HepG2 (cell line): ENCODE measurements around the gene MRPS17. TPM values are rescaled to one million over a fixed set of nuclear protein-coding genes. Genes with fewer than 3 reads are reported as not detected.
A peak's percentile ranks its signal among the peaks of the same experiment; 100 is the strongest.

ENCODE experiments used
- ATAC-seq: fragments of 200-7000 bp; cut with Tn5 transposase; 3 replicates; pipeline ENCODE4 v1.9.1; 2020; ENCODE audit warnings: mild to moderate bottlenecking, moderate library complexity
- Bru-seq: library from RNA; stranded (reverse); fragments of 400-500 nt; gene quantifications from one replicate; lab custom pipeline; 2021; lab: Mats Ljungman, UMichigan
- BruChase-seq, 2 experiments: library from RNA; stranded (reverse); fragments of 400-500 nt; gene quantifications; one replicate each; lab custom pipeline; 2021; lab: Mats Ljungman, UMichigan
- BruUV-seq: library from RNA; stranded (reverse); fragments of 400-500 nt; replicated peaks from 2 replicates; lab custom pipeline; 2021; lab: Mats Ljungman, UMichigan
- CTCF ChIA-PET: fragments of 300-600 bp; formaldehyde crosslinking; extraction: SDS; loops from one replicate; lab custom pipeline; 2021; ENCODE audit warnings: low total read pairs, inconsistent platforms, low intra/inter-chr PET ratio; lab: Yijun Ruan, JAX
- POLR2A ChIA-PET: fragments of 350-600 bp; sonication (Branson Sonifier 250); formaldehyde crosslinking; loops from one replicate; lab custom pipeline; 2020; ENCODE audit warnings: antibody characterized with exemption, inconsistent platforms; lab: Yijun Ruan, JAX
- DNase-seq: peaks from one replicate; pipeline ENCODE4 v3.0.0-alpha.2; 2015; ENCODE audit warnings: low spot score
- FAIRE-seq: peaks from 3 replicates; lab custom pipeline; 2011; peaks lifted over from hg19 to GRCh38; lab: Jason Lieb, UNC
- H2AFZ ChIP-seq: one replicate; pipeline ENCODE4 v1.6.1; 2011; ENCODE audit warnings: low read length, inconsistent platforms
- H3K27ac ChIP-seq: fragments of 300-600 bp; 3 replicates; pipeline ENCODE4 v1.8.0; 2011; ENCODE audit warnings: mixed run types, mild to moderate bottlenecking, mixed read lengths, low read length, inconsistent platforms; ENCODE audit not compliant: insufficient read depth; ENCODE audit errors: extremely low read length
- H3K27me3 ChIP-seq, 2 experiments: fragments of 200-600 bp in 1 of 2; 2 replicates in 1 of 2; 3 replicates in 1 of 2; pipeline versions ENCODE4 v1.6.0 to v1.8.0; 2011; ENCODE audit warnings: low read length in 2 of 2, mild to moderate bottlenecking in 2 of 2, moderate library complexity in 2 of 2, inconsistent platforms in 1 of 2; ENCODE audit not compliant: insufficient read depth in 2 of 2, control insufficient read depth in 1 of 2
- H3K36me3 ChIP-seq, 2 experiments: fragments of 200-600 bp in 1 of 2; replicated peaks in 1 of 2; 2 replicates in 1 of 2; 3 replicates in 1 of 2; pipeline versions ENCODE4 v1.5.1 to v1.8.0; 2011; ENCODE audit warnings: low read length in 2 of 2, inconsistent platforms in 1 of 2; ENCODE audit not compliant: insufficient read depth in 2 of 2, control insufficient read depth in 1 of 2
- H3K4me1 ChIP-seq: 2 replicates; pipeline ENCODE4 v1.5.1; 2012; ENCODE audit warnings: low read length, inconsistent platforms; ENCODE audit not compliant: insufficient read depth
- H3K4me2 ChIP-seq: 2 replicates; pipeline ENCODE4 v1.6.0; 2011; ENCODE audit warnings: low read depth, low read length, inconsistent platforms
- H3K4me3 ChIP-seq, 3 experiments: fragments of 200-600 bp in 1 of 3; sonication (generic), shearing (Covaris generic) in 1 of 3; replicated peaks in 1 of 3; 2 replicates each; pipeline ENCODE4 v1.5.1; 2011 to 2016; ENCODE audit warnings: low read length in 3 of 3, inconsistent platforms in 2 of 3, low read depth in 2 of 3, mild to moderate bottlenecking in 2 of 3, control low read depth in 1 of 3, mixed read lengths in 1 of 3; ENCODE audit not compliant: insufficient read depth in 1 of 3
- H3K79me2 ChIP-seq: one replicate; pipeline ENCODE4 v1.6.1; 2011; ENCODE audit warnings: low read length, inconsistent platforms; ENCODE audit not compliant: insufficient read depth
- H3K9ac ChIP-seq: 2 replicates; pipeline ENCODE4 v1.6.0; 2011; ENCODE audit warnings: mild to moderate bottlenecking, low read depth, low read length, inconsistent platforms; ENCODE audit not compliant: insufficient read depth
- H3K9me3 ChIP-seq: 2 replicates; pipeline ENCODE4 v1.5.1; 2012; ENCODE audit warnings: mild to moderate bottlenecking, low read length
- H4K20me1 ChIP-seq: 2 replicates; pipeline ENCODE4 v1.6.0; 2011; ENCODE audit warnings: inconsistent platforms, mild to moderate bottlenecking, low read length, moderate library complexity; ENCODE audit not compliant: insufficient read depth
- ARID2 ChIP-seq: sonication (generic); formaldehyde crosslinking; IDR thresholded peaks from 2 replicates; pipeline ENCODE4 v1.8.1; 2022; ENCODE audit warnings: mild to moderate bottlenecking, missing genetic modification reagents, borderline replicate concordance
- ETV5 ChIP-seq: IDR thresholded peaks from 2 replicates; pipeline ENCODE4 v1.6.1; 2018; ENCODE audit warnings: missing biosample characterization, missing genetic modification reagents, inconsistent platforms, borderline replicate concordance
- HBP1 ChIP-seq: IDR thresholded peaks from 2 replicates; pipeline ENCODE4 v1.6.1; 2016; ENCODE audit warnings: low read depth, control low read depth
- MAZ ChIP-seq, 2 experiments: sonication (generic) in 1 of 2; formaldehyde crosslinking in 1 of 2; IDR thresholded peaks; 2 replicates each; pipeline versions ENCODE4 v1.5.0 to v1.6.1; 2012 to 2020; ENCODE audit warnings: low read depth in 2 of 2, mild to moderate bottlenecking in 2 of 2, borderline replicate concordance in 1 of 2, improper control_type of control experiment in 1 of 2, low read length in 1 of 2, missing genetic modification reagents in 1 of 2, moderate library complexity in 1 of 2
- SIN3B ChIP-seq: fragments of 150-350 bp; IDR thresholded peaks from 2 replicates; pipeline ENCODE4 v1.6.1; 2014; ENCODE audit warnings: low read length
- TOE1 ChIP-seq: sonication (generic); formaldehyde crosslinking; IDR thresholded peaks from 2 replicates; pipeline ENCODE4 v1.4.0; 2020; ENCODE audit warnings: mild to moderate bottlenecking, missing genetic modification reagents
- TSC22D2 ChIP-seq: sonication (generic); formaldehyde crosslinking; IDR thresholded peaks from 2 replicates; pipeline ENCODE4 v1.5.1; 2020; ENCODE audit warnings: missing genetic modification reagents, mild to moderate bottlenecking, borderline replicate concordance
- ZNF160 ChIP-seq: sonication (generic); formaldehyde crosslinking; IDR thresholded peaks from 2 replicates; pipeline ENCODE4 v1.8.0; 2022; ENCODE audit warnings: mild to moderate bottlenecking, inconsistent platforms, missing genetic modification reagents
- ZNF256 ChIP-seq: sonication (generic); formaldehyde crosslinking; conservative IDR thresholded peaks from 2 replicates; pipeline ENCODE4 v1.4.0; 2020; ENCODE audit warnings: missing genetic modification reagents
- ZNF260 ChIP-seq: sonication (generic); formaldehyde crosslinking; IDR thresholded peaks from 2 replicates; pipeline ENCODE4 v1.4.0; 2020; ENCODE audit warnings: missing genetic modification reagents, low read depth, mild to moderate bottlenecking, borderline replicate concordance
- ZNF317 ChIP-seq: sonication (generic); formaldehyde crosslinking; IDR thresholded peaks from 2 replicates; pipeline ENCODE4 v1.5.0; 2020; ENCODE audit warnings: mild to moderate bottlenecking, missing genetic modification reagents
- ZNF44 ChIP-seq: sonication (generic); formaldehyde crosslinking; IDR thresholded peaks from 2 replicates; pipeline ENCODE4 v1.5.1; 2020; ENCODE audit warnings: mild to moderate bottlenecking, missing genetic modification reagents
- ZNF740 ChIP-seq: sonication (generic); formaldehyde crosslinking; IDR thresholded peaks from 2 replicates; pipeline ENCODE4 v1.4.0; 2020; ENCODE audit warnings: missing genetic modification reagents
- ZNF784 ChIP-seq: sonication (generic); formaldehyde crosslinking; IDR thresholded peaks from 2 replicates; pipeline ENCODE4 v1.5.1; 2020; ENCODE audit warnings: missing genetic modification reagents, mild to moderate bottlenecking, borderline replicate concordance
- WGBS: methylation state at CpG from one replicate; pipeline ENCODE4 v1.1.6; 2017; ENCODE audit warnings: low lambda C conversion rate; 5-methylcytosine and 5-hydroxymethylcytosine counted together
- in situ Hi-C: cut with HindIII; loops from 2 replicates; pipeline ENCODE4 v1.10.0; 2017; ENCODE audit warnings: low pct_unique_long_range_greater_than_20kb; ENCODE audit not compliant: extremely low pct_ligation_motif_present
- intact Hi-C: fragments of 100-400 bp; cut with micrococcal nuclease; formaldehyde crosslinking; loops from one replicate; pipeline ENCODE4 v1.10.0; 2022; ENCODE audit not compliant: unreplicated experiment
- long read RNA-seq, 2 experiments: library from RNA in 1 of 2; library from polyadenylated mRNA in 1 of 2; stranded (forward) in 1 of 2; unstranded in 1 of 2; transcript quantifications; one replicate each; pipeline ENCODE4 v2.0.0, GENCODE V29; 2019 to 2022
- polyA minus RNA-seq, 3 experiments: library from RNA; depleted of rRNA, polyadenylated mRNA; stranded (reverse); fragments of >200 nt; gene quantifications; 2 replicates each; pipeline ENCODE4 v1.2.3, GENCODE V29; 2011; ENCODE audit warnings: low replicate concordance in 1 of 3
- polyA plus RNA-seq, 8 experiments: library from polyadenylated mRNA; depleted of rRNA in 3 of 8; stranded (reverse) in 7 of 8; unstranded in 1 of 8; fragments of >200 nt; fragmentation: Illumina TruSeq in 4 of 8; extraction: Trizol in 4 of 8; gene quantifications; 2 replicates each; pipeline versions ENCODE4 v1.2.1 to v1.2.3, GENCODE V29; 2011 to 2016; ENCODE audit warnings: low read depth in 4 of 8, missing spikeins in 1 of 8, mixed read lengths in 1 of 8; ENCODE audit not compliant: insufficient read depth in 1 of 8
- total RNA-seq, 5 experiments: library from RNA; depleted of rRNA; stranded (reverse); fragments of >200 nt; fragmentation: Illumina TruSeq; extraction: Trizol; gene quantifications; 2 replicates each; pipeline ENCODE4 v1.2.3, GENCODE V29; 2016; ENCODE audit warnings: low read depth in 1 of 5

The MRPS17 gene
- total RNA-seq (2016; rRNA removed; fragmentation: Illumina TruSeq; extraction: Trizol), result 31.3 and 39.2 TPM in 2 replicates
- total RNA-seq (2016; cell fraction: cytosol; rRNA removed; fragmentation: Illumina TruSeq; extraction: Trizol; ENCODE audit: low read depth), result 10.5 and 11.1 TPM in 2 replicates
- total RNA-seq (2016; cell fraction: insoluble cytoplasmic fraction; rRNA removed; fragmentation: Illumina TruSeq; extraction: Trizol), result 30.6 and 41.4 TPM in 2 replicates
- total RNA-seq (2016; cell fraction: membrane; rRNA removed; fragmentation: Illumina TruSeq; extraction: Trizol), result 19.3 and 19.5 TPM in 2 replicates
- total RNA-seq (2016; cell fraction: nucleus; rRNA removed; fragmentation: Illumina TruSeq; extraction: Trizol), result 9.2 TPM in 2 replicates
- 14.9 and 15.9 TPM in 2 replicates for polyA plus RNA-seq (2011; rRNA removed)
- polyA plus RNA-seq (2011; cell fraction: cytosol; rRNA removed), result 10.3 and 14.3 TPM in 2 replicates
- polyA plus RNA-seq (2011; cell fraction: nucleus; rRNA removed), result 2.6 and 4.4 TPM in 2 replicates
- 18.6 and 25.6 TPM in 2 replicates for polyA plus RNA-seq (2012)
- 9.2 and 11.7 TPM in 2 replicates for polyA plus RNA-seq (2016; cell fraction: cytosol; fragmentation: Illumina TruSeq; extraction: Trizol; ENCODE audit: low read depth)
- 43.2 and 44.3 TPM in 2 replicates for polyA plus RNA-seq (2016; cell fraction: insoluble cytoplasmic fraction; fragmentation: Illumina TruSeq; extraction: Trizol; ENCODE audit: low read depth)
- 13.4 and 13.9 TPM in 2 replicates for polyA plus RNA-seq (2016; cell fraction: membrane; fragmentation: Illumina TruSeq; extraction: Trizol; ENCODE audit: low read depth)
- polyA plus RNA-seq (2016; cell fraction: nucleus; fragmentation: Illumina TruSeq; extraction: Trizol; ENCODE audit: insufficient read depth, low read depth), result 16.1 and 20.8 TPM in 2 replicates
- 5.6 and 10.3 TPM in 2 replicates for polyA minus RNA-seq (2011; rRNA and poly(A)+ RNA removed; ENCODE audit: low replicate concordance)
- 3.0 and 5.9 TPM in 2 replicates for polyA minus RNA-seq (2011; cell fraction: cytosol; rRNA and poly(A)+ RNA removed)
- polyA minus RNA-seq (2011; cell fraction: nucleus; rRNA and poly(A)+ RNA removed), result 7.0 and 7.6 TPM in 2 replicates
- percentile 77 among the genes with signal in this experiment for Bru-seq, nascent RNA
- percentile 85 among the genes with signal in this experiment for BruChase-seq, experiment 1, labeled RNA remaining after a 6-hour chase
- percentile 89 among the genes with signal in this experiment for BruChase-seq, experiment 2, labeled RNA remaining after a 2-hour chase
- long read RNA-seq, experiment 1, transcript MRPS17-201 (3 exons, 1,845 nt), result major isoform, 22 of 44 reads
- long read RNA-seq, experiment 1, partial matches to known transcripts, result 11 of 44 reads
- long read RNA-seq, experiment 1, other reads (novel, unspliced or antisense), result 11 of 44 reads
- long read RNA-seq, experiment 2, transcript MRPS17-201 (3 exons, 1,845 nt), result major isoform, 19 of 59 reads
- long read RNA-seq, experiment 2, partial matches to known transcripts, result 29 of 59 reads
- long read RNA-seq, experiment 2, other reads (novel, unspliced or antisense), result 11 of 59 reads

- CTCF ChIA-PET, result no interaction called here
- TF ChIP-seq ZNF256 (CRISPR knock-in tag), result no peak
- TF ChIP-seq ETV5 (CRISPR knock-in tag), result peak; percentile 46
- peak; percentile 77 for TF ChIP-seq MAZ (IDR thresholded peaks at IDR 0.05; ENCODE audit: borderline replicate concordance, low read depth, low read length)
- TF ChIP-seq MAZ (CRISPR knock-in tag; IDR thresholded peaks at IDR 0.05; ENCODE audit: low read depth), result peak; percentile 69
- no peak for TF ChIP-seq ZNF740 (CRISPR knock-in tag)
- no peak for TF ChIP-seq ZNF260 (CRISPR knock-in tag)
- no peak; the same call in 1 of the 2 replicates for TF ChIP-seq TSC22D2
- no peak for TF ChIP-seq ZNF317 (CRISPR knock-in tag)
- 0 out of 2 replicates have a peak, but pooled peaks have one; percentile 33 for TF ChIP-seq ZNF160 (CRISPR knock-in tag)
- no peak for TF ChIP-seq ARID2 (CRISPR knock-in tag)
- TF ChIP-seq HBP1 (CRISPR knock-in tag), result no peak
- TF ChIP-seq SIN3B, result peak; percentile 84; the same call in 1 of the 2 replicates
- peak; percentile 69; the same call in 1 of the 2 replicates for TF ChIP-seq ZNF784 (CRISPR knock-in tag)
- peak; percentile 59; the same call in 1 of the 2 replicates for TF ChIP-seq ZNF44
- TF ChIP-seq TOE1, result no peak
These were observed at the start of gene MRPS17 for GRCh38 chr7:55951637-55952351. Gene MRPS17, plus strand, starts transcription at chr7:55951877. Its CDS starts 1,319 bp downstream, at chr7:55953196.

More at GRCh38 chr7:55951637-55952351, at the start of gene MRPS17:
- in situ Hi-C loops, result loop anchor here (25.0 kb wide), 2 partner anchors 189 to 314 kb away; no protein-coding TSS in a partner anchor
- H3K36me3 ChIP-seq, result peaks cover 1 to 17% of the 10 kb centered on the region in 2 experiments; a peak in 2 of 5 replicates
- peaks cover 19% of the 10 kb centered on the region for H3K79me2 ChIP-seq
- peak within 1 kb of the TSS; percentile 66 for H3K4me2 ChIP-seq
- DNase-seq (peak; percentile 89), FAIRE-seq (peak; percentile 43), ATAC-seq (peak; percentile 98)
- no peaks in the 10 kb centered on the region for H3K9me3 ChIP-seq
- peaks cover 34% of the 10 kb centered on the region for H3K4me1 ChIP-seq
- no peaks in the 10 kb centered on the region; a peak in 1 of 5 replicates for H3K27me3 ChIP-seq
- under 1% methylated on average over 34 of the region's 53 CpGs for WGBS
- peak within 1 kb of the TSS; percentile 86 for H3K9ac ChIP-seq
- H2AFZ ChIP-seq, result no peak within 1 kb of the TSS
- H3K27ac ChIP-seq, result peak within 1 kb of the TSS; percentile 68
- POLR2A ChIA-PET, result interaction anchor here (0.6 to 2.2 kb wide), 3 partner anchors 13 to 380 kb away, joined by 3 to 20 read pairs (median 3); partner anchors contain the start of gene NIPSNAP2
- TSS peak; percentile 70 for BruUV-seq
- H3K4me3 ChIP-seq, result peak within 1 kb of the TSS; percentile 79 to 99 (median 84)
- intact Hi-C loops, result loop anchor here (2.0 kb wide), 1 partner anchor 65 kb away; the partner anchor contains the start of gene ZNF713
- no peaks in the 10 kb centered on the region for H4K20me1 ChIP-seq
